ENCODE measurements around the gene NRIP1.

Gene NRIP1

GRCh38 chr21:15066123-15066575, 1.3 kb upstream of the NRIP1 start:
- DNase-seq (ENCODE audit: low read depth in 2 of 2) = no peak

GRCh38 chr21:15065392-15066122, 757 bp upstream of the NRIP1 start:
- peak in 1 of 2 experiments; percentile 48 for DNase-seq (ENCODE audit: low read depth in 2 of 2)

- DNase-seq (ENCODE audit: low read depth in 2 of 2) = no peak
These were observed 805 bp downstream of the NRIP1 start for GRCh38 chr21:15063814-15064575.

GRCh38 chr21:15063081-15063813, 1.6 kb downstream of the NRIP1 start:
- DNase-seq (ENCODE audit: low read depth in 2 of 2) = no peak

GRCh38 chr21:15062606-15062965, 2.2 kb downstream of the NRIP1 start:
- DNase-seq (ENCODE audit: low read depth in 2 of 2) = no peak

- DNase-seq (ENCODE audit: low read depth in 2 of 2) = no peak
These were observed 2.8 kb downstream of the NRIP1 start for GRCh38 chr21:15061747-15062605.

GRCh38 chr21:15061279-15061678, 3.5 kb downstream of the NRIP1 start:
- no peak for DNase-seq (ENCODE audit: low read depth in 2 of 2)

GRCh38 chr21:15060543-15061175, 4.1 kb downstream of the NRIP1 start:
- DNase-seq (ENCODE audit: low read depth in 2 of 2) = no peak

GRCh38 chr21:15059397-15059796, 5.4 kb downstream of the NRIP1 start:
- DNase-seq (ENCODE audit: low read depth in 2 of 2) = no peak

- DNase-seq (ENCODE audit: low read depth in 2 of 2) = no peak
These were observed 5.9 kb downstream of the NRIP1 start for GRCh38 chr21:15058854-15059263.

GRCh38 chr21:15057285-15057684, 7.5 kb downstream of the NRIP1 start:
- no peak for DNase-seq (ENCODE audit: low read depth in 2 of 2)

GRCh38 chr21:15054606-15055239, 10.1 kb downstream of the NRIP1 start:
- no peak for DNase-seq (ENCODE audit: low read depth in 2 of 2)

- DNase-seq (ENCODE audit: low read depth in 2 of 2) = no peak
These were observed 10.7 kb downstream of the NRIP1 start for GRCh38 chr21:15054089-15054488.

GRCh38 chr21:15053500-15053899, 11.3 kb downstream of the NRIP1 start:
- no peak for DNase-seq (ENCODE audit: low read depth in 2 of 2)

- DNase-seq (ENCODE audit: low read depth in 2 of 2) = no peak
These were observed 12.4 kb downstream of the NRIP1 start for GRCh38 chr21:15052459-15052763.

- no peak for DNase-seq (ENCODE audit: low read depth in 2 of 2)
These were observed 12.9 kb downstream of the NRIP1 start for GRCh38 chr21:15051644-15052458.

- no peak for DNase-seq (ENCODE audit: low read depth in 2 of 2)
These were observed 14.0 kb downstream of the NRIP1 start for GRCh38 chr21:15050568-15051377.

GRCh38 chr21:15045017-15045416, 19.8 kb downstream of the NRIP1 start:
- no peak for DNase-seq (ENCODE audit: low read depth in 2 of 2)

GRCh38 chr21:15042531-15042930, 22.3 kb downstream of the NRIP1 start:
- DNase-seq (ENCODE audit: low read depth in 2 of 2) = no peak

All from fibroblast of skin of left quadriceps (primary cell).